Endothelial cell of umbilical vein (primary cell): ENCODE measurements around the gene WDR27.

Source experiments
- EZH2 ChIP-seq: IDR thresholded peaks from 2 replicates; pipeline ENCODE4 v1.6.1; 2012; ENCODE audit warnings: borderline replicate concordance, low read depth, mild to moderate bottlenecking, moderate library complexity, low read length, inconsistent platforms; ENCODE audit not compliant: severe bottlenecking
- FOS ChIP-seq: IDR thresholded peaks from 2 replicates; pipeline ENCODE4 v1.6.1; 2011; ENCODE audit warnings: mild to moderate bottlenecking, low read length, moderate library complexity, borderline replicate concordance; ENCODE audit not compliant: insufficient read depth
- GATA2 ChIP-seq: IDR thresholded peaks from 2 replicates; pipeline ENCODE4 v1.7.0; 2011; ENCODE audit warnings: low read depth, mild to moderate bottlenecking, moderate library complexity, mixed read lengths, low read length; ENCODE audit not compliant: insufficient read length, insufficient read depth
- JUN ChIP-seq: IDR thresholded peaks from 2 replicates; pipeline ENCODE4 v1.6.1; 2011; ENCODE audit warnings: borderline replicate concordance, low read depth; ENCODE audit not compliant: insufficient read length, insufficient read depth
- MYC ChIP-seq: IDR thresholded peaks from one replicate; pipeline ENCODE4 v1.6.1; 2011; ENCODE audit warnings: mild to moderate bottlenecking, low read depth, low read length
- POLR2A ChIP-seq: IDR thresholded peaks from 2 replicates; pipeline ENCODE4 v1.6.1; 2012; ENCODE audit warnings: low read depth, mild to moderate bottlenecking, control low read depth, low read length
- POLR2AphosphoS5 ChIP-seq: IDR thresholded peaks from 2 replicates; pipeline ENCODE4 v1.6.1; 2012; ENCODE audit warnings: low read depth, mild to moderate bottlenecking, control low read depth, low read length, moderate library complexity; ENCODE audit not compliant: insufficient read depth
- TF ChIP-seq, protein P1 (sequence below), 2 donors: IDR thresholded peaks; 1 replicate in 1 of 2; 2 replicates in 1 of 2; pipeline ENCODE4 v1.5.1; 2011; ENCODE audit warnings: low read length in 2 of 2, mild to moderate bottlenecking in 2 of 2, moderate library complexity in 2 of 2, control low read depth in 1 of 2, inconsistent platforms in 1 of 2, low read depth in 1 of 2; ENCODE audit not compliant: insufficient read depth in 1 of 2; ENCODE audit errors: extremely low read depth in 1 of 2
- TF ChIP-seq, protein P2 (sequence below): IDR thresholded peaks from 2 replicates; pipeline ENCODE4 v1.6.1; 2011; ENCODE audit not compliant: insufficient read depth, insufficient read length

DNA sequence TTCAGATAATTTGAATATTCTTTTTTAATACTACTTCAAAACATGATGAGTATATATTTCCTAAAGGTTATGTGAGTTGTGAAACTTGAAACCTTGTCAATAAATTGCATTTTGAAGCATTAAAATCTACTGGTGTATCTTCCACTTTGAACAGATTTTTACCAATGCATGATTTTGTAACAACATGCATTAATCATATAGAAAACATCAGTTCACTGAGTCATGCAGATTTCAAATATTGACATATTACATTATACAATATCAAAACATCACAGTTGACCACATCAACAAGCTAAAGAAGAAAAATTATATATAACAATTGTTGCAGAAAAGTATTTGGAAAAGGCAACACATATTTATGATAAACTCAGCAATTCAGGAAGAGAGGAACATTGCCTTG, 158.1 kb downstream of the WDR27 start:
- TF ChIP-seq, protein P1, sequence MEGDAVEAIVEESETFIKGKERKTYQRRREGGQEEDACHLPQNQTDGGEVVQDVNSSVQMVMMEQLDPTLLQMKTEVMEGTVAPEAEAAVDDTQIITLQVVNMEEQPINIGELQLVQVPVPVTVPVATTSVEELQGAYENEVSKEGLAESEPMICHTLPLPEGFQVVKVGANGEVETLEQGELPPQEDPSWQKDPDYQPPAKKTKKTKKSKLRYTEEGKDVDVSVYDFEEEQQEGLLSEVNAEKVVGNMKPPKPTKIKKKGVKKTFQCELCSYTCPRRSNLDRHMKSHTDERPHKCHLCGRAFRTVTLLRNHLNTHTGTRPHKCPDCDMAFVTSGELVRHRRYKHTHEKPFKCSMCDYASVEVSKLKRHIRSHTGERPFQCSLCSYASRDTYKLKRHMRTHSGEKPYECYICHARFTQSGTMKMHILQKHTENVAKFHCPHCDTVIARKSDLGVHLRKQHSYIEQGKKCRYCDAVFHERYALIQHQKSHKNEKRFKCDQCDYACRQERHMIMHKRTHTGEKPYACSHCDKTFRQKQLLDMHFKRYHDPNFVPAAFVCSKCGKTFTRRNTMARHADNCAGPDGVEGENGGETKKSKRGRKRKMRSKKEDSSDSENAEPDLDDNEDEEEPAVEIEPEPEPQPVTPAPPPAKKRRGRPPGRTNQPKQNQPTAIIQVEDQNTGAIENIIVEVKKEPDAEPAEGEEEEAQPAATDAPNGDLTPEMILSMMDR (IDR thresholded peaks at IDR 0.05; ENCODE audit: extremely low read depth in 1 of 2, insufficient read depth in 1 of 2, low read depth in 1 of 2, low read length in 2 of 2): no peak
- TF ChIP-seq GATA2: no peak
- no peak for TF ChIP-seq EZH2
- TF ChIP-seq POLR2A: no peak
- TF ChIP-seq POLR2AphosphoS5: no peak
- TF ChIP-seq MYC: no peak
- no peak for TF ChIP-seq JUN
- TF ChIP-seq, protein P2, sequence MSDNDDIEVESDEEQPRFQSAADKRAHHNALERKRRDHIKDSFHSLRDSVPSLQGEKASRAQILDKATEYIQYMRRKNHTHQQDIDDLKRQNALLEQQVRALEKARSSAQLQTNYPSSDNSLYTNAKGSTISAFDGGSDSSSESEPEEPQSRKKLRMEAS: no peak
- no peak for TF ChIP-seq FOS
